Neural progenitor cell (in vitro differentiated cells): ENCODE results near the gene SLC16A5.

Experiments used
- CTCF ChIP-seq: fragments of 200-600 bp; sonication (generic); IDR thresholded peaks from 2 replicates; pipeline ENCODE4 v1.5.1; 2017; ENCODE audit warnings: antibody characterized with exemption, mild to moderate bottlenecking
- EZH2 ChIP-seq: fragments of 200-600 bp; sonication (generic); IDR thresholded peaks from 2 replicates; pipeline ENCODE4 v1.6.1; 2017; ENCODE audit warnings: antibody characterized with exemption, mild to moderate bottlenecking, moderate library complexity
- EZH2phosphoT487 ChIP-seq: fragments of 200-600 bp; sonication (generic); IDR thresholded peaks from 2 replicates; pipeline ENCODE4 v1.6.1; 2017; ENCODE audit warnings: antibody characterized with exemption

- no peak for TF ChIP-seq CTCF
- no peak for TF ChIP-seq EZH2
- no peak for TF ChIP-seq EZH2phosphoT487
Observed at GRCh38 chr17:75110234-75110937, 22.6 kb downstream of the SLC16A5 start.
